Measurements from ENCODE around the gene ITIH2. TPM values are rescaled to one million over a fixed set of nuclear protein-coding genes. Genes with fewer than 3 reads are reported as not detected.

Gene ITIH2
- total RNA-seq, 4 donors from 2014 or later: not detected

GRCh38 chr10:7717767-7718166, 14.7 kb downstream of the ITIH2 start:
- Histone ChIP-seq H3K9me3 (no peaks in the 10 kb centered on the region), H3K27ac (no peak overlapping the region), H3K27me3 (no peaks in the 10 kb centered on the region), H3K4me3 (no peak overlapping the region), H3K4me1 (no peaks in the 10 kb centered on the region), H3K36me3 (no peaks in the 10 kb centered on the region)
- WGBS, 2 donors (ENCODE audit: low coverage in 1 of 2): 40 to 79% methylated on average over 2 to 5 of the region's 5 CpGs
- intact Hi-C loops (cut with DNase I; ENCODE audit: low total_unique reads): no loop called here
- no peak for DNase-seq
- in situ Hi-C loops (cut with MboI; ENCODE audit: low pct_ligation_motif_present in 1 of 4, low pct_unique_long_range_greater_than_20kb in 1 of 4, low sequenced_read_pairs in 3 of 4): no loop called here
- no peak for TF ChIP-seq EP300 (IDR thresholded peaks at IDR 0.05; ENCODE audit: low read depth)
- no peak for TF ChIP-seq CTCF (IDR thresholded peaks at IDR 0.05)
- no peak for TF ChIP-seq POLR2A (IDR thresholded peaks at IDR 0.05)
- TF ChIP-seq POLR2AphosphoS5 (IDR thresholded peaks at IDR 0.05): no peak

- H3K4me3 ChIP-seq: no peak overlapping the region
- no peak for DNase-seq
- WGBS, 2 donors (ENCODE audit: low coverage in 1 of 2): 72 to 82% methylated on average over 4 of the region's 4 CpGs
- TF ChIP-seq EP300 (IDR thresholded peaks at IDR 0.05; ENCODE audit: low read depth) (no peak), CTCF (IDR thresholded peaks at IDR 0.05) (no peak), POLR2AphosphoS5 (IDR thresholded peaks at IDR 0.05) (no peak), POLR2A (IDR thresholded peaks at IDR 0.05) (no peak)
- no peaks in the 10 kb centered on the region for H3K36me3 ChIP-seq
- H3K4me1 ChIP-seq: no peaks in the 10 kb centered on the region
- intact Hi-C loops (cut with DNase I; ENCODE audit: low total_unique reads): no loop called here
- in situ Hi-C loops (cut with MboI; ENCODE audit: low pct_ligation_motif_present in 1 of 4, low pct_unique_long_range_greater_than_20kb in 1 of 4, low sequenced_read_pairs in 3 of 4): no loop called here
- no peaks in the 10 kb centered on the region for H3K9me3 ChIP-seq
- H3K27me3 ChIP-seq: no peaks in the 10 kb centered on the region
- H3K27ac ChIP-seq: no peak overlapping the region
These were observed 15.6 kb downstream of the ITIH2 start for GRCh38 chr10:7718685-7719084.

- intact Hi-C loops (cut with DNase I; ENCODE audit: low total_unique reads) (no loop called here), in situ Hi-C loops (cut with MboI; ENCODE audit: low pct_ligation_motif_present in 1 of 4, low pct_unique_long_range_greater_than_20kb in 1 of 4, low sequenced_read_pairs in 3 of 4) (no loop called here)
- TF ChIP-seq EP300 (IDR thresholded peaks at IDR 0.05; ENCODE audit: low read depth): no peak
- no peak for TF ChIP-seq CTCF (IDR thresholded peaks at IDR 0.05)
- no peak for DNase-seq
- no peaks in the 10 kb centered on the region for H3K4me1 ChIP-seq
- no peak overlapping the region for H3K27ac ChIP-seq
- H3K4me3 ChIP-seq: no peak overlapping the region
- peaks cover 4% of the 10 kb centered on the region for H3K27me3 ChIP-seq
- no peaks in the 10 kb centered on the region for H3K36me3 ChIP-seq
- H3K9me3 ChIP-seq: no peaks in the 10 kb centered on the region
- 76 to 83% methylated on average over 10 of the region's 10 CpGs for WGBS, 2 donors (ENCODE audit: low coverage in 1 of 2)
These were observed 17.4 kb downstream of the ITIH2 start for GRCh38 chr10:7720478-7720877.

- in situ Hi-C loops (cut with MboI; ENCODE audit: low pct_ligation_motif_present in 1 of 4, low pct_unique_long_range_greater_than_20kb in 1 of 4, low sequenced_read_pairs in 3 of 4): no loop called here
- WGBS, 2 donors (ENCODE audit: low coverage in 1 of 2): 85 to 90% methylated on average over 14 to 18 of the region's 18 CpGs
These were observed 19.9 kb downstream of the ITIH2 start for GRCh38 chr10:7722927-7723529.

More at GRCh38 chr10:7722927-7723529, 19.9 kb downstream of the ITIH2 start:
- Histone ChIP-seq H3K27me3 (peaks cover 4% of the 10 kb centered on the region), H3K4me3 (no peak overlapping the region), H3K9me3 (no peaks in the 10 kb centered on the region), H3K36me3 (no peaks in the 10 kb centered on the region), H3K4me1 (no peaks in the 10 kb centered on the region), H3K27ac (no peak overlapping the region)
- no peak for DNase-seq
- TF ChIP-seq POLR2AphosphoS5 (IDR thresholded peaks at IDR 0.05) (no peak), EP300 (IDR thresholded peaks at IDR 0.05; ENCODE audit: low read depth) (no peak), CTCF (IDR thresholded peaks at IDR 0.05) (no peak), POLR2A (IDR thresholded peaks at IDR 0.05) (no peak)
- intact Hi-C loops (cut with DNase I; ENCODE audit: low total_unique reads): no loop called here
